Measurements from ENCODE around the gene HSPH1. TPM values are rescaled to one million over a fixed set of nuclear protein-coding genes. Genes with fewer than 3 reads are reported as not detected.

Gene HSPH1
- total and polyA plus RNA-seq, 10 donors: 22.1 to 118 (median 33.9) TPM

- intact Hi-C loops (cut with DNase I; ENCODE audit: low total_unique reads): no loop called here
- 86 to 97% (median 91%) methylated on average over 1 of the region's 1 CpG for WGBS, 5 donors
- Histone ChIP-seq H3K27me3 (replicated peaks in 1 of 7) (peaks cover 0 to under 1% (median 0%) of the 10 kb centered on the region in 7 donors), H3K36me3 (no peaks in the 10 kb centered on the region), H3K9me3 (no peaks in the 10 kb centered on the region), H3K4me1 (no peaks in the 10 kb centered on the region), H3K4me3 (no peak overlapping the region), H3K27ac (no peak overlapping the region)
- DNase-seq: no peak
- TF ChIP-seq POLR2A (IDR thresholded peaks at IDR 0.05) (no peak), POLR2AphosphoS5 (IDR thresholded peaks at IDR 0.05) (no peak)
- TF ChIP-seq, protein P1, sequence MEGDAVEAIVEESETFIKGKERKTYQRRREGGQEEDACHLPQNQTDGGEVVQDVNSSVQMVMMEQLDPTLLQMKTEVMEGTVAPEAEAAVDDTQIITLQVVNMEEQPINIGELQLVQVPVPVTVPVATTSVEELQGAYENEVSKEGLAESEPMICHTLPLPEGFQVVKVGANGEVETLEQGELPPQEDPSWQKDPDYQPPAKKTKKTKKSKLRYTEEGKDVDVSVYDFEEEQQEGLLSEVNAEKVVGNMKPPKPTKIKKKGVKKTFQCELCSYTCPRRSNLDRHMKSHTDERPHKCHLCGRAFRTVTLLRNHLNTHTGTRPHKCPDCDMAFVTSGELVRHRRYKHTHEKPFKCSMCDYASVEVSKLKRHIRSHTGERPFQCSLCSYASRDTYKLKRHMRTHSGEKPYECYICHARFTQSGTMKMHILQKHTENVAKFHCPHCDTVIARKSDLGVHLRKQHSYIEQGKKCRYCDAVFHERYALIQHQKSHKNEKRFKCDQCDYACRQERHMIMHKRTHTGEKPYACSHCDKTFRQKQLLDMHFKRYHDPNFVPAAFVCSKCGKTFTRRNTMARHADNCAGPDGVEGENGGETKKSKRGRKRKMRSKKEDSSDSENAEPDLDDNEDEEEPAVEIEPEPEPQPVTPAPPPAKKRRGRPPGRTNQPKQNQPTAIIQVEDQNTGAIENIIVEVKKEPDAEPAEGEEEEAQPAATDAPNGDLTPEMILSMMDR (IDR thresholded peaks at IDR 0.05 in 8 of 11, conservative IDR thresholded peaks at IDR 0.05 in 3 of 11): no peak
Observed at GRCh38 chr13:31107109-31107508, 54.6 kb downstream of the HSPH1 start.

DNA sequence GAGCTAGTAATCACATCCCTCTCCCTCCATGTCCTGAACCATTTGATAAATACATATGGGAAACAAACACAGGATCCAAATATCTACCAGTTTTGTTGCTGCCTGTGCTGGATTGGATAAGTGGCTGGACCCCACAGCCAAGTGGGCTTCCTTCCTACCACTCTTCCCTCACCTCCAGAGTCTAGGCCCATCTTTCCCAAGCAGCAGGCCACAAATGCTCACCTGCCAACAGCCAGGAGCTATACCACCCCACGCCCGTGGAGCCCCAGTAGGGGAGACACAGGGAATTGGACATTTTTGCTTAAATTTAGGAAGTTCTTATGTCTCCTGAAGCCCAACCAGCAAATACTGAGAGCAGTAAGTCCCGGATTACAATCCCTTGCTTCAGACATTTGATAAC is 55.8 kb downstream of the HSPH1 start:
- TF ChIP-seq POLR2A (IDR thresholded peaks at IDR 0.05): no peak
- no peak for TF ChIP-seq POLR2AphosphoS5 (IDR thresholded peaks at IDR 0.05)
- TF ChIP-seq, protein P1 (IDR thresholded peaks at IDR 0.05 in 8 of 11, conservative IDR thresholded peaks at IDR 0.05 in 3 of 11): no peak
- H3K27me3 ChIP-seq (replicated peaks in 1 of 7): peaks cover 0 to 12% (median 0%) of the 10 kb centered on the region in 7 donors
- H3K4me1 ChIP-seq: no peaks in the 10 kb centered on the region
- no peak overlapping the region for H3K27ac ChIP-seq
- 81 to 96% (median 92%) methylated on average over 3 of the region's 3 CpGs for WGBS, 5 donors
- H3K4me3 ChIP-seq: no peak overlapping the region
- intact Hi-C loops (cut with DNase I; ENCODE audit: low total_unique reads): no loop called here
- no peaks in the 10 kb centered on the region for H3K36me3 ChIP-seq
- DNase-seq: no peak
- no peaks in the 10 kb centered on the region for H3K9me3 ChIP-seq

DNA sequence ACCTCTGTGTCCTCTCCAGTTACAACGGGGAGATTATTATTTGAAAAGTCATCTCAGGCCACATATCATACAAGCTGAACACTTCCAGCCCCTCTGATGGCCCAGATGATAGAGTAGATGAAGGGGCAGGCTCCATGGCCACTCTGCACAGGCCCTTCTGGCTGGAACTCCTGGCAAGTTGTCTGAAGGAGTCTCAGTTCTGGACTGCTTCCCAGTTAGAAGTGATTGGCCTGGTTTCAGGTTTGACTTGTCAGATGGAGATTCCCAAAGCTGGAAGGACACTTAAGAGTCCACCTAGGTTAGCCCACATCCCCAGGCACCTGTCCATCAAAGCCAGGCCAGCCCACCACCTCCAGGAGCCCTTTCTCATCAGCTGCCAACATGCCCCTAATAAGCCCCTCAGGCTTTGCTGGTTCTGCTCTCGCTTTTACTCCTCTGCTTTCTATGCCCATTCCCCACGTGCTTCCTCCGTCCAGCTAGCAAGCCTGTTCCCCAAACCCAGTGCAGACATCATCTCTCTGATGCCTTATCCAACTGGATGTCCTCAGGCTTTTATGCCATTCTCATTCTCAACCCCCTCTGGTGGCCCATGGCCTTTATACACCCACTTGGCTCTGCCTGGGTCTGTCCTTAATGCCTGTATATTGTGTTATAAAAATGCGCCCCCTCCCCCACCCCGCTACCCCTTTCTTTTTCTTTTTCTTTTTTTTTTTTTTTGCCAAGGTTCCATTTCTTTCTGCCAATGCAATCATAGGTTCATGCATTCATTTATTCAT is 56.5 kb downstream of the HSPH1 start:
- TF ChIP-seq POLR2AphosphoS5 (IDR thresholded peaks at IDR 0.05): no peak
- no peaks in the 10 kb centered on the region for H3K9me3 ChIP-seq
- WGBS, 5 donors: 86 to 94% (median 92%) methylated on average over 6 of the region's 6 CpGs
- H3K27me3 ChIP-seq (replicated peaks in 1 of 7): peaks cover 0 to 19% (median 0%) of the 10 kb centered on the region in 7 donors
- H3K4me1 ChIP-seq: no peaks in the 10 kb centered on the region
- DNase-seq: no peak
- intact Hi-C loops (cut with DNase I; ENCODE audit: low total_unique reads): no loop called here
- no peak overlapping the region for H3K4me3 ChIP-seq
- H3K36me3 ChIP-seq: no peaks in the 10 kb centered on the region
- no peak overlapping the region for H3K27ac ChIP-seq

- DNase-seq: no peak
- Histone ChIP-seq H3K4me1 (no peaks in the 10 kb centered on the region), H3K36me3 (no peaks in the 10 kb centered on the region), H3K9me3 (no peaks in the 10 kb centered on the region), H3K27ac (no peak overlapping the region), H3K27me3 (replicated peaks in 1 of 7) (peaks cover 0 to 40% (median 7%) of the 10 kb centered on the region in 7 donors), H3K4me3 (no peak overlapping the region)
- no peak for TF ChIP-seq POLR2A (IDR thresholded peaks at IDR 0.05)
- TF ChIP-seq, protein P1 (IDR thresholded peaks at IDR 0.05 in 8 of 11, conservative IDR thresholded peaks at IDR 0.05 in 3 of 11): no peak
- no peak for TF ChIP-seq POLR2AphosphoS5 (IDR thresholded peaks at IDR 0.05)
- intact Hi-C loops (cut with DNase I; ENCODE audit: low total_unique reads): no loop called here
- WGBS, 5 donors: 89 to 97% (median 92%) methylated on average over 3 of the region's 3 CpGs
Observed at GRCh38 chr13:31102905-31103304, 58.8 kb downstream of the HSPH1 start.
